Astrocyte of the cerebellum (primary cell): Measurements from ENCODE around the gene IQSEC1.

ENCODE experiments used
- DNase-seq: peaks from one replicate; pipeline ENCODE4 v3.0.0-alpha.2; 2011; ENCODE audit warnings: low read depth
- H3K4me3 ChIP-seq: 2 replicates; pipeline ENCODE4 v1.5.1; 2011; ENCODE audit warnings: mild to moderate bottlenecking, low read depth, low read length, moderate library complexity
- CTCF ChIP-seq: IDR thresholded peaks from 2 replicates; pipeline ENCODE4 v1.5.1; 2012; ENCODE audit warnings: low read length, low read depth, moderate library complexity, mild to moderate bottlenecking; ENCODE audit errors: missing control alignments
- in situ Hi-C: cut with HindIII; loops from 2 replicates; pipeline ENCODE4 v1.10.0; 2017; ENCODE audit warnings: low sequenced_read_pairs

Gene IQSEC1

GRCh38 chr3:13006216-13006990 lies 66.8 kb downstream of the IQSEC1 start:
- H3K4me3 ChIP-seq: no peak overlapping the region
- TF ChIP-seq CTCF: no peak
- no peak for DNase-seq
- in situ Hi-C loops: no loop called here

DNA sequence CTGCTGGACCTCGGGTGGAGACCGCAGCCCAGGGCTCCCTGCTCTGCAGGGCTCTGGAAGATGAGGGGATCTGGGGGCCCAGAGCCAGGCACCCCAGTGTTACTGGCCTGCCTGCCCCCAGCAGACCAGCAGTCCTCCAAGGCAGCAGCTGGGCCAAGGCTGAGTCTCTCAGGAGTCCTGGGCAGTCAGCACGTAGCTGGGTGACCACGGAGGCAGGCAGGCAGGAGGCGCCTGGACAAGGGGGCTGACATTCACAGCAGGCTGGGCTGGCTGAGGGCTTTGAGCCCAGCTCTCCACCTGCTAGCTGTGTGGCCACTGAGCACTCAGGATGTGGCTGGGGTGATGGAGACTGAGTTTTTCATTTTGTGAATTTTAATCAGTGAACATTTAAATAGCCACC lies 67.9 kb downstream of the IQSEC1 start:
- TF ChIP-seq CTCF: no peak
- H3K4me3 ChIP-seq: no peak overlapping the region
- DNase-seq: no peak
- in situ Hi-C loops: no loop called here

GRCh38 chr3:13004376-13004775 lies 68.9 kb downstream of the IQSEC1 start:
- in situ Hi-C loops: no loop called here
- TF ChIP-seq CTCF: no peak
- DNase-seq: no peak
- H3K4me3 ChIP-seq: no peak overlapping the region

DNA sequence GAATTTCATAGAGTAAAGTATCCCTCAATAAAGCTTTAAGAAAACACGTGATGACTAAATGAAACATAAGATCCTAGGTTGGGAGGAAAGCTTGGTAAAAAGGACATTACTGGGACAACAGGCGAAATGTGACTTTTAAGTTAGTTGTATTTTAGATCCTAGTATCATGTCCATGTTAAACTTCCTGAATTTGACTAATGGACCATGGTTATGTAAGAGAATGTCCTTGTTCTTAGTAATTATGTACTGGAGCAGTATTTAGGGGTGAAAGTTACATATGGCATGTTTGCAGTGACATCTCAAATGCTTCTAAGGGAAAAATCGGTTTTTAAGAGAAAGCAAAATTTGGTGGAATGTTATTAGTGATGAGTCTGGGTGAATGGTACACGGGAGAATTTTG lies 69.6 kb downstream of the IQSEC1 start:
- in situ Hi-C loops: no loop called here
- no peak for DNase-seq
- TF ChIP-seq CTCF: no peak
- no peak overlapping the region for H3K4me3 ChIP-seq

GRCh38 chr3:13002398-13003124 lies 70.7 kb downstream of the IQSEC1 start:
- DNase-seq: peak; percentile 55
- H3K4me3 ChIP-seq: no peak overlapping the region
- no peak for TF ChIP-seq CTCF
- in situ Hi-C loops: no loop called here

DNA sequence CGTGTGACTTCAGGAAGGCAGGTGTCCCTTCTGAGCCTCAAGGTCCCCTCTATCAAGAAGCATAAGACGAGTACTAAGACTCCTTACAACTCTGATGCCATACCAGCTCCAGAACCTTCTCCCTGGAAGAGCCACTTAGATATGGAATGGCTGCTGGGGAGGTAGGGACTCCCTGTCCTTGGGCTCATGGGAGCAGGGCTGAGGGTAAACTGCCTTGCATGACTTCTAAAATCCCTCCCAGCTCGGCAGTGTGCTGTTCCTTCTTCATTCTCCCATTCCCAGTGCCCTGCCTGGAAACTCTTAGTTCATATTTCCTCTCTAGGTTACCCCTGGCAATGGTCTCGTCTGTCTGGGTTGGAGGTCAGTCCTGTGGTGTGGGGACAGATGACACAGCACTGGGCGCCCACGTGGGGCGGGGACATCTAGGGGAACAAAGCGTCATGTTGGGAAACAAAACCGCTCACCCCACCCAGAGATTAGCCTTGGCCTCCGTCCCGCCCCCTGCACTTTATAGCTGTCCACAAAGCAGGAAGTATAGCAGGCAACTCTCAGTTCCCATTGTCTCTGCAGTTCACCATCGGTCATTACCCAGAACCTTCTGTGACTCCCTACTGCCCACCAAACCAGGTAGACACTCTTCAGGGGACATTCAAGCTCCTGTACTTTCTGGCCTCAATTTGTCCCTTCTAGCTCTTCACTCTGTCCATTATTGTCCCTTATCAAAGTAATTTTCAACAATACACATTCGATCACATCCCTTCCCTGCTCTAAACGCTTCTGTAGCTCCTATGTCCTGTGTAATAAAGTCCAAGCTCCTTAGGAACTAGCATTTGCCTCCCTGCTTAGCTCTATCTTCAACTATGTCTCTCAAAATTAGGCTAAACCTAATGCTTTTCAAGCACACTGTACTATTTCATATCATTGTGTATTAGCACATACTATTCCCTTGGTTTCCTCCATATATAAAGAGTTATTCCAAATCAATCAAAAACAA lies 73.8 kb downstream of the IQSEC1 start:
- H3K4me3 ChIP-seq: no peak overlapping the region
- in situ Hi-C loops: no loop called here
- DNase-seq: no peak

More for the DNA sequence above, 73.8 kb downstream of the IQSEC1 start:
- TF ChIP-seq CTCF: no peak
